Right ventricle myocardium inferior (tissue), 1 donor: ENCODE results near the gene SUN2. TPM values are rescaled to one million over a fixed set of nuclear protein-coding genes. Genes with fewer than 3 reads are reported as not detected.
"Not testable (repeated sequence)": the region's sequence is repeated elsewhere in the genome, so short reads cannot be mapped to it uniquely, and the experiment has no call there.

Experiments used
- ATAC-seq: fragments of 200-7000 bp; cut with Tn5 transposase; one replicate; pipeline ENCODE4 v1.9.1; 2020; ENCODE audit warnings: mild to moderate bottlenecking, moderate library complexity
- DNase-seq: peaks from one replicate; pipeline ENCODE4 v3.0.0; 2021; ENCODE audit errors: missing footprints
- intact Hi-C: fragments of 100-400 bp; cut with DNase I; formaldehyde crosslinking; loops from one replicate; pipeline ENCODE4 v1.11.0; 2022
- long read RNA-seq: library from polyadenylated mRNA; unstranded; transcript quantifications from one replicate; pipeline ENCODE4 v2.0.0, GENCODE V29; 2021
- total RNA-seq: library from RNA; stranded (reverse); fragmentation: NEBNext Ultra II Directional; extraction: Animal tissue kit (Norgen Biotek cat#: 25700); gene quantifications from one replicate; pipeline ENCODE4 v1.2.1, GENCODE V29; 2021
- donor health status: DM: no; HTN: yes; CAD: no; lungs with severe emphysema.

The SUN2 gene
- total RNA-seq = 126 TPM
- long read RNA-seq, full-length matches to known transcripts = 2 of 300 reads
- long read RNA-seq, partial matches to known transcripts = 57 of 300 reads
- long read RNA-seq, other reads (novel, unspliced or antisense) = 241 of 300 reads

- intact Hi-C loops = loop anchor here (2.0 kb wide), 1 partner anchor 49 kb away; no protein-coding TSS in a partner anchor
- DNase-seq = peak; percentile 98
- peak; percentile 90 for ATAC-seq
Measured at GRCh38 chr22:38755911-38756532, at the start of gene SUN2. Gene SUN2 (minus strand): TSS chr22:38755998. CDS start chr22:38752628, 3,370 bp downstream.

- intact Hi-C loops, ATAC-seq, DNase-seq: not testable (repeated sequence)
Measured at GRCh38 chr22:38805041-38805593, 49.3 kb upstream of the SUN2 start.

- DNase-seq = no peak
- peak; percentile 90 for ATAC-seq
- intact Hi-C loops = no loop called here
Measured at GRCh38 chr22:38802671-38803121, 46.9 kb upstream of the SUN2 start.

- DNase-seq (no peak), ATAC-seq (no peak)
- intact Hi-C loops = no loop called here
Measured at GRCh38 chr22:38799265-38800002, 43.6 kb upstream of the SUN2 start.

- intact Hi-C loops = no loop called here
- DNase-seq (no peak), ATAC-seq (no peak)
Measured at GRCh38 chr22:38798496-38798895, 42.7 kb upstream of the SUN2 start.

GRCh38 chr22:38796262-38796957 is 40.6 kb upstream of the SUN2 start:
- no peak for DNase-seq
- intact Hi-C loops = no loop called here

GRCh38 chr22:38795569-38795968 is 39.8 kb upstream of the SUN2 start:
- ATAC-seq (no peak), DNase-seq (no peak)
- intact Hi-C loops = no loop called here

More at GRCh38 chr22:38796262-38796957, 40.6 kb upstream of the SUN2 start:
- no peak for ATAC-seq

- intact Hi-C loops = no loop called here
- DNase-seq (peak; percentile 96), ATAC-seq (peak; percentile 97)
Measured at GRCh38 chr22:38793721-38794466, 38.1 kb upstream of the SUN2 start, which contains the start of gene DNAL4. Gene DNAL4 (minus strand): TSS chr22:38794143. CDS start chr22:38782731, 11,412 bp downstream.

- ATAC-seq = no peak
- DNase-seq = no peak
- intact Hi-C loops = no loop called here
Measured at GRCh38 chr22:38793317-38793716, 37.5 kb upstream of the SUN2 start.

GRCh38 chr22:38792833-38793232 is 37.0 kb upstream of the SUN2 start:
- intact Hi-C loops = no loop called here
- no peak for ATAC-seq
- DNase-seq = no peak

- intact Hi-C loops = no loop called here
- DNase-seq = no peak
- ATAC-seq = no peak
Measured at GRCh38 chr22:38789606-38790005, 33.8 kb upstream of the SUN2 start.

GRCh38 chr22:38788846-38789245 is 33.0 kb upstream of the SUN2 start:
- intact Hi-C loops = no loop called here

GRCh38 chr22:38788021-38788816 is 32.4 kb upstream of the SUN2 start:
- DNase-seq (no peak), ATAC-seq (peak; percentile 85)
- intact Hi-C loops = no loop called here

More at GRCh38 chr22:38788846-38789245, 33.0 kb upstream of the SUN2 start:
- DNase-seq (no peak), ATAC-seq (no peak)

GRCh38 chr22:38786631-38787030 is 30.8 kb upstream of the SUN2 start:
- ATAC-seq = no peak
- DNase-seq = no peak
- intact Hi-C loops = no loop called here

GRCh38 chr22:38784856-38785255 is 29.1 kb upstream of the SUN2 start:
- DNase-seq (no peak), ATAC-seq (no peak)
- intact Hi-C loops = no loop called here

GRCh38 chr22:38784035-38784434 is 28.2 kb upstream of the SUN2 start:
- ATAC-seq (no peak), DNase-seq (no peak)
- intact Hi-C loops = no loop called here

- ATAC-seq (no peak), DNase-seq (no peak)
- intact Hi-C loops = no loop called here
Measured at GRCh38 chr22:38783095-38783615, 27.4 kb upstream of the SUN2 start.
